Stimulated activated CD8-positive, alpha-beta memory T cell treated with anti-CD3 and anti-CD28 coated beads, Interleukin-2, amount 100 ng/mL, for 48 hours (primary cell): ENCODE data around the gene CCSER1.
"Not testable (repeated sequence)": the region's sequence is repeated elsewhere in the genome, so short reads cannot be mapped to it uniquely, and the experiment has no call there.

ENCODE experiments used
- DNase-seq, 2 donors: peaks; one replicate each; pipeline ENCODE4 v3.0.0-alpha.2; 2020; ENCODE audit warnings: low read depth in 2 of 2

CCSER1 gene

GRCh38 chr4:90689739-90690138 is 562.5 kb downstream of the CCSER1 start:
- DNase-seq = no peak

- no peak for DNase-seq
These were observed 568.2 kb downstream of the CCSER1 start for GRCh38 chr4:90695411-90695810.

GRCh38 chr4:90705501-90705900 is 578.3 kb downstream of the CCSER1 start:
- not testable (repeated sequence) for DNase-seq

GRCh38 chr4:90715242-90715641 is 588.0 kb downstream of the CCSER1 start:
- no peak for DNase-seq

- no peak for DNase-seq
These were observed 591.7 kb downstream of the CCSER1 start for GRCh38 chr4:90718931-90719330.

- DNase-seq = no peak
These were observed 600.7 kb downstream of the CCSER1 start for GRCh38 chr4:90727938-90728337.

GRCh38 chr4:90730752-90731151 is 603.6 kb downstream of the CCSER1 start:
- no peak for DNase-seq

GRCh38 chr4:90733211-90733610 is 606.0 kb downstream of the CCSER1 start:
- no peak for DNase-seq

DNA sequence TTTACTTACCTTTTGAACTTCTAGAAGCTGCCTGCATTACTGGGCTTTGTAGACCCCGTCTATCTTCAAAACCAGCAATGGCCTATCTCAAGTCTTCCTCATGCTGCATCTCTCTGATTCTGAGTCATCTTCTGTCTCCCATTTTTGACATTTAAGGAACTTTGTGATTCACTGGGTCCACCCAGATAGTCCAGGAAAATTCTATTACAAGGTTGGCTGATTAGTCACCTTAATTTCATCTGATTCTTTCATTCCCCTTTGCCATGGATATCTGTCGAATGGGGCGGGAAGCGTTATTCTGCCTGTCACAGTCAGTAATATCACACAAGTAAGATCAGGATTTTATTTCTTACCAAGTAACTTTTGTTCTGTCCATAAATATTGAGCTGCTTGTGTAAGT is 618.0 kb downstream of the CCSER1 start:
- no peak for DNase-seq

DNA sequence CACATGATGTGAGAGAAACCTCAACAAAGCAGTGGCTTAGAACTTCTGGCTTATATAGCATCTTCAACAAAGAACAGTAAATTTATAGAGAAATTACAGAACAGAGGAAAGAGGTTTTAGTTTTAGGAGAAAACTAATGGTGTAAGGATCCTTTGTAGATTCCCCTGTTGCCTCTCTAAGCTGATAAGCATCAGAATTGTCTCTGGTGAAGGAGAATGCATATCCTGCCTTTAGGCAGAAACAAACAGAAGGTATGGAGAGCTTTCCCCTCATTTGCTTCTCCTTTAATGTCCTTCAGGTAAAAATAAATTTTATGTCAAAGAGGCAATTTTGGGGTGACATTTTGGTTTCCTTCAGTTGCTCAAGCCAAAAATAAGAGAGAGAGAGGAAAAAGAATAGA is 625.9 kb downstream of the CCSER1 start:
- DNase-seq = no peak

DNA sequence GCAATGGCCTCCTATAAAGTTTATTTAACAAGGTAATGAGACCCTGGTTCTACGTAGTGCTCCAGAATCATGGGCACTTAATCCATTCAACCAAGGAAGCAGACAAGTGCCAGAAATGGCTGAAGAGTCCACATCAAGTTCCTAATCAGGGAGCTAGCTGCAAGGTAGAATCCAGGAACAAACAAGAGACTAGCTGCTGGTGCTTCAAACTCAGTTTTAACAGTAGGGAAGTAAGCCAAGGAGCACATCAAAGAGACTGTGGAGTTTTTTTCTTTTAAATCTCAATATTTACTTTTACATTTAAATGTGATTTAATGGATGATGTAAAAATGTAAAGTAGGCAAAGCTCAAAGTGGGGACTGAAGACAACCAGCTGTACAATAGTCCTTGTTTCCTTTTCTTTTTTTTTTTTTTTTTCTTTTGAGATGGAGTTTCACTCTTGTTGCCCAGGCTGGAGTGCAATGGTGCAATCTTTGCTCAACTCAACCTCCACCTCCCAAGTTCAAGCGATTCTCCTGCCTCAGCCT is 630.4 kb downstream of the CCSER1 start:
- no peak for DNase-seq

- no peak for DNase-seq
These were observed 632.9 kb downstream of the CCSER1 start for GRCh38 chr4:90760059-90760458.

- DNase-seq = no peak
These were observed 639.6 kb downstream of the CCSER1 start for GRCh38 chr4:90766837-90767236.

- DNase-seq = no peak
These were observed 642.1 kb downstream of the CCSER1 start for GRCh38 chr4:90769251-90769650.

GRCh38 chr4:90780193-90780592 is 653.0 kb downstream of the CCSER1 start:
- DNase-seq = no peak

GRCh38 chr4:90786602-90787001 is 659.4 kb downstream of the CCSER1 start:
- no peak for DNase-seq

DNA sequence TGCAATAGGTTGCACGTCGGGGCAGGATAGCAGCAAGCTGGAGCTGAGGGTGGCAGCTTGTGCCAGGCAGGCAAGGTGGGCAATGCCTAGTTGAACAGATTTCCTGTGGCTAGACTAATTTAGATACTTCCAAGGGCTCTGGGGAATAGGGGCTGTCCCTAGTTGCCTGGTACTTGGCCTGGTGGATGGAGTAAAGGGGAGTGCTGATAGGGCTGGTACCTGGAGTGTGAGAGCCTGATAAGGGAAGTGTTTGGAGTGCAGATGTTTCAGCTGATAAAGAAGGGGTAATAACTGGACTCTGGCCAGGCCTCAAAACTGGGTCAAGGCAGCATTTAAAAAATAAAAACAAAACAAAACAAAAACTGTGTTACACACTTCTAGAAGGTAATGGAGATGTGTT is 665.5 kb downstream of the CCSER1 start:
- DNase-seq = no peak

DNA sequence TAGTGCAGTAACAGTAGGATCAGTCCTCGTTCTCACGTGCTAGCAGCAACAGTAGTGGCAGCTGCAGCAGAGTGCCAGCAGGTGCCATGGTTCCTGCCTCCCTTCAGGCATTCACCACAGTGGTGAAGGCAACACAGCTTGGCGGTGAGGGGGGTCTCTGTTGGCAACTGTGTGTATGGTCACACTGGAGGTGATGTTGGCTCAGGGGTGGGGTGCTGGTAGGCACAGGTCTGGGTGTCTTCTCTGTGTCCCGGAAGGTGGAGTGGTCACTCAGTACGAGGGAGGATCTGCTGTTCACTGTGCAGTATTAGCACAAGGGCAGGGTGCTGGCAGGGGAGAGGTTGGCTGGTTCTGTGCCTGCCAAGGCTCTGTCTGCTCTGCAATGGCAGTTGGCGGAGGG is 671.8 kb downstream of the CCSER1 start:
- DNase-seq = no peak

DNA sequence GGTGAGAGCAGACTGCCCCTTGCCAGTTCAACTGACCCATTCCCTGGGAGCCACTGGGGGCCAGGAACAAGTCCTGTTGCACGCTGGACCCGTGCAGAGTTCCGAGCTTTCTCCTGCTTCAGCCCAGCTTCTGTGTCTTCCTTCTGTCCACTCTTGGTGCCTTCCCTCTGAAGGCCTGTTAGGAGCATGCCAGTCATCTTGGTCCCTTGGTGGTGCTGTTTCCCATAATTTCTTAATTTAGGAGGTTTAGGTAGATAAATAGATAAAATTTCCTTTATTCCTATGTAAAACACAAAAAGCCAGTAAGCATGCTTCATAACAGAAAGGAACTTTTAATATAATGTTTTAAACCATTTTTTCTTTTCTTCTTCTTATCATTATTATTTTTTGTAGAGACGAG is 672.7 kb downstream of the CCSER1 start:
- DNase-seq = no peak

GRCh38 chr4:90815569-90815968 is 688.4 kb downstream of the CCSER1 start:
- no peak for DNase-seq

GRCh38 chr4:90816754-90817153 is 689.6 kb downstream of the CCSER1 start:
- no peak for DNase-seq

GRCh38 chr4:90824266-90825150 is 697.3 kb downstream of the CCSER1 start:
- no peak for DNase-seq

DNA sequence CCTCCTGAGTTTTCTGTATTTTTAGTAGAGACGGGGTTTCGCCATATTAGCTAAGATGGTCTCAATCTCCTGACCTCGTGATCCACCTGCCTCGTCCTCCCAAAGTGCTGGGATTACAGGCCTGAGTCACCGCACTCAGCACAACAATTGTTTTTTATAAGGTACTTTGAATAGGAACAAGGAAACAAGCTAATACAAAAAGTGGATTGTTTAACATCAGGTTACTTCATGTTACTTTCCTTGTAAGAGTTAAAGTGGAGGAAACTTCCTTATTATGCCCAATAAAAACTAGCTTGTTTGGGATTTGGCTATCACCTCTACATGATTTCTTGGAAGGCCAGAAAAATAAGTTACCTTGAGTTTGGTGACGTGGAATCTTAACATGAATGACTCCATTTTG is 698.7 kb downstream of the CCSER1 start:
- no peak for DNase-seq

GRCh38 chr4:90833706-90834105 is 706.5 kb downstream of the CCSER1 start:
- no peak for DNase-seq
